SJSA1 (cell line): ENCODE results near the gene ETV4. TPM values are rescaled to one million over a fixed set of nuclear protein-coding genes. Genes with fewer than 3 reads are reported as not detected.

ENCODE experiments used
- DNase-seq, 2 experiments: peaks; one replicate each; pipeline ENCODE4 v3.0.0-alpha.2; 2015 to 2020; ENCODE audit warnings: low spot score in 2 of 2, low read depth in 1 of 2
- H3K27ac ChIP-seq: fragments of 250-450 bp; sonication (Bioruptor Pico); 2 replicates; pipeline ENCODE4 v1.5.1; 2020; ENCODE audit warnings: mild to moderate bottlenecking, moderate library complexity
- H3K27me3 ChIP-seq: fragments of 250-450 bp; sonication (Bioruptor Pico); replicated peaks from 2 replicates; pipeline ENCODE4 v1.5.1; 2020; ENCODE audit warnings: mild to moderate bottlenecking, moderate library complexity
- H3K36me3 ChIP-seq: fragments of 250-450 bp; sonication (Bioruptor Pico); 2 replicates; pipeline ENCODE4 v1.5.1; 2020; ENCODE audit warnings: mild to moderate bottlenecking
- H3K4me1 ChIP-seq: fragments of 250-450 bp; sonication (Bioruptor Pico); replicated peaks from 2 replicates; pipeline ENCODE4 v1.6.1; 2021; ENCODE audit warnings: mild to moderate bottlenecking
- H3K4me3 ChIP-seq: fragments of 250-450 bp; sonication (Bioruptor Pico); 2 replicates; pipeline ENCODE4 v1.5.1; 2020; ENCODE audit warnings: mild to moderate bottlenecking
- H3K9me3 ChIP-seq: fragments of 250-450 bp; sonication (Bioruptor Pico); replicated peaks from 2 replicates; pipeline ENCODE4 v1.5.1; 2020; ENCODE audit warnings: mild to moderate bottlenecking
- total RNA-seq: library from RNA; depleted of rRNA; stranded (reverse); fragments of >200 nt; shearing (Covaris generic); gene quantifications from 2 replicates; pipeline ENCODE4 v1.2.3, GENCODE V29; 2014; rRNA removed

Gene ETV4
- 7.2 and 16.8 TPM in 2 replicates for total RNA-seq

DNA sequence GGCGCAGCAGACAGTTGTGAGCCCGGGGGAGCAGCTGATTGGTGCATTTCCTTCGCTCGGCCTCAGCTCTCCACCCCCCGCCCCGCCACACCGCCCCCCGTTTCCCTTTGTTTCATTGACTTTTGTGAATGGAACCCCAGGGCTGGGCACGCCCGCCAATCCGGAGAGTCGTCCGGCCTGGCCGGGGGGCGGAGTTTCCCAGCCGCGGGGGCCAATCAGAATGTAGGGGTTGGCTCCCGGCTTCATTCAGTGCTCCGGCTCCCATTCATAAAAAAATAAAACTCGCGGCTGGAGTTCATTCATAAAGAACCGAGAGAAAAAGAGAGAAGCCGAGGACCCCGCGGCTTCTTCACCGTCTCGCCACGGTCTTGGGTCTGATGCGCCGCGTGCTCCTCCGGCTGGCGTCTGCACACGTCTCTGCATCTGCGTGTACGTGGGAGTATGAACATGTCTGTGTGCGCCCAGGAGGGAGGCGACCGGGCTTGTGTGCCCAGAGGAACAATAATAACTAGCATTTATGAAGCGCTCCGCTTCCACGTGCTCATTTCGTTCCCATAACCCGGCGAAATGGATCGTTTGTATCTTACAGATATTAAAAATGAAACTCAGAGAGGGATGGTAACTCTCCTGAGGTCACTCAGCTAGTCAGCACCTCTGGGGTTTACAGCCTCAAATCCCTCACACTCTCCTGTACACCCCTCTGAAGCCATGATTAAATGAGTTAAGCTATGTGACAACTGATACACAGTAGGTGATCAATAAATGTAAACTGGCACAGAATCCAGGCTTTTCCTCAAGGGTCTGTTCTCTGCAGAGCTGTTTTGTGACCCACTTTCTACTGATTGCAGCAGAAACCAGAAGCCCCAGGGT is at the start of gene ETV4:
Gene ETV4, minus strand, starts transcription at position 22 of the 870 bp plus-strand sequence. CDS start 723 bp downstream, outside the sequence.
- Histone ChIP-seq H3K4me3 (peak within 1 kb of the TSS; percentile 49), H3K27ac (peak within 1 kb of the TSS; percentile 49), H3K9me3 (no peaks in the 10 kb centered on the region), H3K36me3 (no peaks in the 10 kb centered on the region), H3K27me3 (no peaks in the 10 kb centered on the region), H3K4me1 (peaks cover 35% of the 10 kb centered on the region)
- DNase-seq = peak; percentile 93 to 97

DNA sequence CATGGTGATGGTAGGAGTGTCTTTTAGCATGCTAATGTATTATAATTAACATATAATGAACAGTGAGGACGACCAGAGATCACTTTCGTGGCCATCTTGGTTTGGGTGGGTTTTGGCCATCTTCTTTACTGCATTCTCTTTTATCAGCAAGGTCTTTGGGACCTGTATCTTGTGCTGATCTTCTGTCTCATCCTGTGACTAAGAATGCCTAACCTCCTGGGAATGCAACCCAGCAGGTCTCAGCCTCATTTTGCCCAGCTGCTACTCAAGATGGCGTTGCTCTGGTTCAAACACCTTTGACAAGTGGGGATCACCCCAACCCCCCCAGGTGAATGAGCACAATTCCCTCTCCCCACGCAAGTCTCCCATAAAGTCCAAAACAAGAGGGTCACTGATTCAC is 49.3 kb upstream of the ETV4 start:
- DNase-seq = no peak
- no peaks in the 10 kb centered on the region for H3K9me3 ChIP-seq
- peaks cover 34% of the 10 kb centered on the region for H3K4me1 ChIP-seq
- H3K27ac ChIP-seq = no peak overlapping the region
- no peaks in the 10 kb centered on the region for H3K36me3 ChIP-seq
- H3K27me3 ChIP-seq = no peaks in the 10 kb centered on the region
- H3K4me3 ChIP-seq = no peak overlapping the region

DNA sequence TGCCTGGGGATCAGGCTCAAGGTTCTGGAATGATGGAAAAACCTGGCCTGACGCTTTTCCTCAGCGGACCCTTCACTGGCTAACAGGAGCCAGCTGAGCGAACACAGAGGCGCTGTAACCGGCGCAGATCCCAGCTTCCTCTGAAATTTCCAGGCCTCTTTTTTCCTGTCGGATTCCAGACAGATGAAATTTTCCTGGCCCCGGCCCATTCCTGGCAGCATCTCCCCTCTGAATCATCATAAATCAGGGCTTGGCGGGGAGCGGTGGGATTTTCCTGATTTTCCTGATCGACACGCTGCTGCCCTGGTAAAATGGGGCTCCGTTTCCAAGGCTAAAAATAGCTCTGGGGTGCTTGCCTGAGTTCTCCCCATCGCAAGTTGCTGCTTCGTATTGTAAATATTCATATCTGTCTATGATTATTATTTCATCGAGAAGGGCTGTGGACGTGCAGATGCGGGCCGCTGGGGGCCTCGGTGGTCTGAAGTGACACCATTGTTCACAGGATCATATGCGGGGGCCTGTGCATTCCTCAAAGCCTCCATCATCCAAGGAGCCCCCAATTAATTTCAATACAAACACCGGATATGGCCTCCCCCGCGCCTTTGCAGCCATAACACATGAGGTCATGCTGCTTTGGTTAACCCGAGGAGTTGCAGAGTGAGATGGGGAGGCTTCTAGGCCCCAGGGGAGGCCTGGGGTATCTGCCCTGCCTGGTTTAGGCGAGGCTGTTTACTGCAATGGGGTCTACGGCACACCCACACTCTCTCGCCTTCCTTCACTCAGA is 45.8 kb upstream of the ETV4 start:
- no peaks in the 10 kb centered on the region for H3K36me3 ChIP-seq
- DNase-seq = peak; percentile 92 to 94
- peak overlapping the region; percentile 97 for H3K27ac ChIP-seq
- H3K9me3 ChIP-seq = no peaks in the 10 kb centered on the region
- peaks cover 26% of the 10 kb centered on the region for H3K4me1 ChIP-seq
- H3K27me3 ChIP-seq = no peaks in the 10 kb centered on the region
- H3K4me3 ChIP-seq = no peak overlapping the region

- Histone ChIP-seq H3K9me3 (no peaks in the 10 kb centered on the region), H3K4me3 (no peak overlapping the region), H3K27ac (peak overlapping the region; percentile 97), H3K36me3 (no peaks in the 10 kb centered on the region), H3K27me3 (no peaks in the 10 kb centered on the region), H3K4me1 (peaks cover 26% of the 10 kb centered on the region)
- DNase-seq = no peak
These were observed 44.9 kb upstream of the ETV4 start for GRCh38 chr17:43591001-43591400.

DNA sequence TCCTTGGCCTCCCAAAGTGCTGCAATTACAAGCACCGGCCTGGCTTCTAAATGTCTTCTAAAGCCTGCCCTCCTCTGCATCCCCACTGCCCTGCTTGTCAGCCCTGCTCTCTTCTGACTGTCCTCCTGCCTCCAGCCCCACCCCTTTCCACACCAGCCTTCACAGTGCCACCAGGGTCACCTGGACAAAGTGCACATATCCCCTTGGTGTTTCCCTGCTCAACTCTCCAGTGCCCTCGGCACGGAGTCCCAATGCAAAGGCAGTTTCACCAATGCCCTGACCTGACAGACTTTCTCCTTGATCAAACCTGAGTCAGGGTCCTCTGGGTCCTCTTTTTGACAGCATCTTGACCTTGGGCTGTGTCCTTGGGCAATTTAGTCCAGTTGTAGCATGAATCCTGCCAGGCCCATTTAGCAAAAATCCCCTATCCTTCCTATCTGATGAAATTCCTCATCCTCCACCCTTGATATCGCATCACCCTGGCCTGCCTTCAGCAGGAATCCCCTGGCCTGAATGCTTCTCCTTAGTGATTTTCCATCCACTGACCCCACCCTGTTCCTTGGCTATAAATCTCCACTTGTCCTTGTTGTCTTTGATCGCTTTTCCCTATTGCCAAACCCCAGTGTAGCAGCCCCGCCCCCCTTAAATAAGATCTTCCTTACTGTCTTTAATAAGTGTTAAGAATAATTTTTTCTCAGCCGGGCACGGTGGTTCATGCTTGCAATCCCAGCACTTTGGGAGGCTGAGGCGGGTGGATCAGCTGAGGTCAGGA is 42.7 kb upstream of the ETV4 start:
- H3K36me3 ChIP-seq = no peaks in the 10 kb centered on the region
- no peaks in the 10 kb centered on the region; the same call in 1 of the 2 replicates for H3K9me3 ChIP-seq
- no peak overlapping the region for H3K4me3 ChIP-seq
- no peak overlapping the region for H3K27ac ChIP-seq
- H3K27me3 ChIP-seq = no peaks in the 10 kb centered on the region
- H3K4me1 ChIP-seq = peaks cover 41% of the 10 kb centered on the region
- no peak for DNase-seq

GRCh38 chr17:43588121-43588520 is 42.0 kb upstream of the ETV4 start:
- H3K9me3 ChIP-seq = no peaks in the 10 kb centered on the region; the same call in 1 of the 2 replicates
- H3K27me3 ChIP-seq = no peaks in the 10 kb centered on the region
- DNase-seq = no peak
- H3K4me1 ChIP-seq = peaks cover 41% of the 10 kb centered on the region
- no peak overlapping the region for H3K27ac ChIP-seq
- no peak overlapping the region for H3K4me3 ChIP-seq
- no peaks in the 10 kb centered on the region for H3K36me3 ChIP-seq

GRCh38 chr17:43587647-43588046 is 41.5 kb upstream of the ETV4 start:
- H3K9me3 ChIP-seq = no peaks in the 10 kb centered on the region; the same call in 1 of the 2 replicates
- H3K27ac ChIP-seq = no peak overlapping the region

GRCh38 chr17:43584666-43585102 is 38.5 kb upstream of the ETV4 start:
- DNase-seq = no peak
- Histone ChIP-seq H3K36me3 (no peaks in the 10 kb centered on the region), H3K27me3 (no peaks in the 10 kb centered on the region), H3K4me1 (peaks cover 30% of the 10 kb centered on the region), H3K4me3 (no peak overlapping the region), H3K9me3 (no peaks in the 10 kb centered on the region; the same call in 1 of the 2 replicates), H3K27ac (peak overlapping the region; percentile 4; the same call in 1 of the 2 replicates)

More at GRCh38 chr17:43587647-43588046, 41.5 kb upstream of the ETV4 start:
- H3K4me1 ChIP-seq = peaks cover 38% of the 10 kb centered on the region
- no peaks in the 10 kb centered on the region for H3K36me3 ChIP-seq
- no peaks in the 10 kb centered on the region for H3K27me3 ChIP-seq
- no peak for DNase-seq
- H3K4me3 ChIP-seq = no peak overlapping the region

DNA sequence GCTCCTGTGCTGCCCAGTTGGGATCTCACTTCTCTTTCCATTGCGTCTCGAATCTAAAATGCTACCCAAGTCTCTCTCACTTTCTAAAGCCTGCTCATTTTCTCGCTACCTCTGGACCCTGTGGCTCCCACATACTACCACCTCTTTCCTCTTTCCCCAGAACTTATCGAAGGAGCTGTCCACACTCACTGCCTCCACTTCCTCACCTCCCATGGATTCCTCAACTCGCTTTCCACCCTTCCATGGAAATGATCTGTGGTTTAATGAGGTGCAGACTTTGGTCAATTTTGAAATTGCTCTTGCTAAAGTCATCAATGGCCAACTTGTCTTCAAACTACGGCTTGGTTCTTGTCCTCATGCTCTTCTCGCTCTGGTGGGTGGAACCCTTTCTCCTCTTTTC is 37.2 kb upstream of the ETV4 start:
- H3K4me1 ChIP-seq = peaks cover 44% of the 10 kb centered on the region
- H3K9me3 ChIP-seq = no peaks in the 10 kb centered on the region; the same call in 1 of the 2 replicates
- H3K36me3 ChIP-seq = no peaks in the 10 kb centered on the region
- no peak for DNase-seq
- H3K27me3 ChIP-seq = no peaks in the 10 kb centered on the region
- no peak overlapping the region for H3K27ac ChIP-seq
- H3K4me3 ChIP-seq = no peak overlapping the region

- H3K36me3 ChIP-seq = no peaks in the 10 kb centered on the region
These were observed 35.5 kb upstream of the ETV4 start for GRCh38 chr17:43581613-43582012.

DNA sequence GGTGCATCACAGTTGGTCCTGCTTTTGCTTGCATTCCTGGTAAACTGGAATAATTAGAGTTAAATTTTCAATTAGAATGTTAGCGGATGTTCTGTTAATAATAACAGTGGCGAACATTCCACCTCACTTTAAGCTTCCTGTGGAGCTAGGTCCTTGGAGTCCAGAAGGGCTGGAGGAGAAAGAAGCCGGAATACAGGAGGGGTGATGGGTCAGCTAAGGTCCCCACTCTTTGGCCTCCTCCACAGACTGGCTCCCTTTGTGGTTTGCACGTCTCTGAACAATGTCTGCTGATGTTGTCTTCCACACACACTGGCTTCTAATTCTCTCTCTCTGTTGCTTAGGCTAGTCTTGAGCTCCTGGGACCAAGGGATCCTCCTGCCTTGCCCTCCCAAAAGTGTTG is 35.0 kb upstream of the ETV4 start:
- Histone ChIP-seq H3K27me3 (no peaks in the 10 kb centered on the region), H3K36me3 (no peaks in the 10 kb centered on the region), H3K4me1 (peaks cover 50% of the 10 kb centered on the region), H3K4me3 (no peak overlapping the region), H3K9me3 (no peaks in the 10 kb centered on the region; the same call in 1 of the 2 replicates), H3K27ac (no peak overlapping the region)
- DNase-seq = no peak

More at GRCh38 chr17:43581613-43582012, 35.5 kb upstream of the ETV4 start:
- no peaks in the 10 kb centered on the region for H3K27me3 ChIP-seq
- H3K4me1 ChIP-seq = peaks cover 50% of the 10 kb centered on the region
- H3K9me3 ChIP-seq = no peaks in the 10 kb centered on the region; the same call in 1 of the 2 replicates
- H3K27ac ChIP-seq = no peak overlapping the region
- H3K4me3 ChIP-seq = no peak overlapping the region
- no peak for DNase-seq

- no peaks in the 10 kb centered on the region for H3K9me3 ChIP-seq
- H3K27ac ChIP-seq = peak overlapping the region; percentile 93
- DNase-seq = peak; percentile 92 to 94
- H3K4me1 ChIP-seq = peaks cover 36% of the 10 kb centered on the region
- H3K36me3 ChIP-seq = no peaks in the 10 kb centered on the region
- no peaks in the 10 kb centered on the region for H3K27me3 ChIP-seq
- no peak overlapping the region for H3K4me3 ChIP-seq
These were observed 33.5 kb upstream of the ETV4 start for GRCh38 chr17:43579566-43580140.
